ELF-1 (cell line): ENCODE data around the gene GPR63.
A peak's percentile ranks its signal among the peaks of the same experiment; 100 is the strongest.

ENCODE experiments used
- DNase-seq: peaks from one replicate; pipeline ENCODE4 v3.0.0-alpha.2; 2016; ENCODE audit warnings: low read depth, low spot score

The GPR63 gene, protein sequence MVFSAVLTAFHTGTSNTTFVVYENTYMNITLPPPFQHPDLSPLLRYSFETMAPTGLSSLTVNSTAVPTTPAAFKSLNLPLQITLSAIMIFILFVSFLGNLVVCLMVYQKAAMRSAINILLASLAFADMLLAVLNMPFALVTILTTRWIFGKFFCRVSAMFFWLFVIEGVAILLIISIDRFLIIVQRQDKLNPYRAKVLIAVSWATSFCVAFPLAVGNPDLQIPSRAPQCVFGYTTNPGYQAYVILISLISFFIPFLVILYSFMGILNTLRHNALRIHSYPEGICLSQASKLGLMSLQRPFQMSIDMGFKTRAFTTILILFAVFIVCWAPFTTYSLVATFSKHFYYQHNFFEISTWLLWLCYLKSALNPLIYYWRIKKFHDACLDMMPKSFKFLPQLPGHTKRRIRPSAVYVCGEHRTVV

DNA sequence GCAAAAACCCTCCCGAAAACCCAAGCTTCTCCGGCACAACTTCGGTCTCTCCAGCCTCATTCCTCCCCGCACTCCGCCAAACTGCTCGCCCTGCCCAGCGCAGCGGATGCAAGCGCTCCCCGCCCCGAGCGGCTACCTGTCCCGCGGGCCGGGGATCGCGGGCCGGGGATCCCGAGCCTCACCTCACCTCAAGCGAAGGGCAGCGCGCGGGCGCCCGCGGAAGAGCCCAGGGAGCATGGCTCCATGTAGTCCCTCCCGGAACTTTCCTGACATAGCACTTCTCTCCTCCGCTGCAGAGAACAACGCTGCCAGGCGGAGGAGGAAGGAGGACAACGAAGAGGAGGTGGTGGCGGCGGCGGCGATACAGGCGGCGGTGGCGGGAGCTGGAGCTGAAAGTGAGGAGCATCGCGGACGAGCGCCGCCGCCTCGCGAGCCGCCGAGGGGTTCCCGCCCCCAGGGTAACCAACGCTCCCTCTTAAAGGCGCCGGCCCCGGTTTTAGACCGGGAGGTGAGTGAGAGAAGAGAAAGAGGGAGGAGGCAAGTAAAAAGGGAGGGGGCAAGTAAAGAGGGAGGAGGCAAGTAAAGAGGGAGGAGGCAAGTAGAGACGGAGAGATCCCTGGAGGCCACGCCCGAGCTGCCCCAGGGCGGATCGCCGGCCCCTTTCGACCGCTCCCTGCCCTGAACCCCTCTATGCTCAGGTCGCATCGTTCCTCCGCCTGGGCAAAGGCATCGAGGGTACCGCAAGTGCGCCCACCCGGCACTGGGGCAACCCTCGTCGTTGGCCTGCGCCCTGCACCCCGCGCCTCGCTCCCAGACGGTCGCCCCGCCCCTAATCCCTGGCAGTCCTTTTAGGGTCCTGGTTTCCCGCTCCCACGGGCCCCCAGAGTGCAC lies at the start of gene GPR63:
Gene GPR63 (minus strand): TSS at position 397 of the 891 bp plus-strand sequence. CDS start 37,746 bp downstream, outside the sequence.
- DNase-seq, result peak; percentile 78

DNA sequence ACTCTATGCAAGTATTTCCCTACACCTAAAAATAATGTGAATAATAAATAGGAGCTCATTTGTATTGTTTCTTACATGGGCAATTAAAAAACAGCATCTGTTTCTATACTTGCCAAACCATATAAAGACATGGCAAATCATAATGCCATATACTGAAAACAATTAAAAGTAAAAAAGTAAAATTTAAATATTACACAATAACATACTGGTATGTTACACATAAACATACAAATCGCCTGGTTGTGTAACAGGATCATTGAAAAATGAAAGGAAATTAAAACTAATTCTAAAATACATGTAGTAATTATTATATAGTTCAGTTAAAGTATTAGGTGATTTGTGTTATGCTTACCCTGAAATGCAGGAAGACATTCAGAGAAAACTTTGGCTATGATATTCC lies 49.2 kb upstream of the GPR63 start:
- DNase-seq, result no peak

DNA sequence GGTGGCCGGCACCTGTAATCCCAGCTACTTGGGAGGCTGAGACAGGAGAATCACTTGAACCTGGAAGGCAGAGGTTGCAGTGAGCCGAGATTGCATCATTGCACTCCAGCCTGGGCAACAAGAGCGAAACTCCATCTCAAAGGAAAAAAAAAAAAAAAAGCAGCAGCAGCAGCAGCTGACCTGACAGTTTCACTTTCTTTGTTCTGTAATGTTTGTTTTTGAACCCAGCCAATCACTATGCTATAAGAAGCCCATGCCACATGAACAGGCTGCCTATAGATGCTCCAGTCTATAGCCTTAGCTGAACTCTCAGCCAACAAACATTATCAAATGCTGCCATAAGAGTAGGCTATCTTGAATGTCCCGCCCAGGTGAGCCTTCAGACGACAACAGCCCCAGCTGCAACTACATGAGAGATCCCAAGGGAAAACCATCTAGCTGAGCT lies 47.9 kb upstream of the GPR63 start:
- peak; percentile 1 for DNase-seq

DNA sequence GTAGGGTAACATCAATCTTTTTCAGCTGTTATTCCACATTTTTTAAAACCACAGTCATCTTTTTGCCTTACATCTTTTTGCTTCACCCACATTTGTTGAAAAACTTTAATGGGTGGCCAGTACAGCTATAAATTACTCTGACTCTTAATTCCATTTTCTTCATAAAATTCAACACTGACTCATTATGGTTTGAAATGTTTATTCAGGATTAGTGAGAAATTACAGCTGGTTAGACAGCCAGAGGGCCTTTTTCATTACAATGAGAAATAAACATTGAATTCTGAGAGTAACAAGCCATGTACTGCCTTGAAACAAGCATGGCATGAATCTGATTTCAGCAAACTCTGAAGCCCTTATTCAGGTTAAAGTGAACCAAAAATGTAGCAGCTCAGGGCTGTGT lies 40.9 kb upstream of the GPR63 start:
- DNase-seq, result no peak

DNA sequence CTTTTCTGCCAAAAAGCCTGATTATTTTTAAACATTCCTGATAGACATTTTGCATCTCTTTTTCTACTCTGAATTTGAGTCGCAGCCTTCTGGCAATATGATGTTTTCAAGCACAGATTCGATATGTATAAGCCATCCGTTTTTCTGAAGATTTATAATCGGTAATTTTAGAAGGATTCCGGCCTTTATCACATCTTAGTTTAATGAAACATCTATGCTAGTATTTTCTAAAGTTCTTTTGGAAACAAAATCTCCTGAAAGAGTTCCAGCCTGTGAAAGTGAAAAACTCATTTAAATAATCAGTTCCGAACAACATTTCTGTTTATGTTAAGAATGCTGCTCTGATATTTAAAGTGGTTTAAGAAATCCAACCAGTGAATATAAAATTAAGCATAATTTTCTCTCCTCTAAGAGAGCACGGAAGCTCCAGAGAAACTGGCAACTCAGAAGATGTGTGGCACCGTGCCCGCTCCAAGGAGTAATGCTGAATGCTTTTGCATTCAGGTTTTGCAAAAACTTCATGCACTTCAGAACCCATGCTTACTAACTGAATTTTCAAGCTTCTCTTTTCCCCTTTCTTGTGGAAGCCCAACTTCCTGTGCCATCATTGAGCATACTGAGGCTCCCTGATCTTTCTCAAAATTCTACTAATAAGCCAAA lies 39.7 kb upstream of the GPR63 start:
- DNase-seq, result no peak

DNA sequence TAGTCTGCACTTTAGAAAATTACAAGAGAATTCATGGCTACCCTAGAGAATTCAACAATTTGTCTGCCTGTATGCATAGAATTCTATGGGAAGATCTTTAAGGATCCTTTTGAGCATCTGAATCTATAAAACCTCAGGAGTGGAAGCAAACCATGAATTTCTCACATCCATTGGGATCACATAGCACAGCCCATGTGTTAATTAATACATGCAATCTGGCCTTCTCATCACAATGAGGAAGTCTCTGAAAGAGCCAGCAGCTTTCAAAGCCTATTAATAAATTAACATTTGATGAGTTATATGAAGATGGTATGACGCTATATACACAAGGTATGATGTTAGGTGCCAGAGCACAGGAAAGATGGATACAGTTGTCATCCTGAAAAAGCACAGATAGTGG lies 35.7 kb upstream of the GPR63 start:
- DNase-seq, result no peak

DNA sequence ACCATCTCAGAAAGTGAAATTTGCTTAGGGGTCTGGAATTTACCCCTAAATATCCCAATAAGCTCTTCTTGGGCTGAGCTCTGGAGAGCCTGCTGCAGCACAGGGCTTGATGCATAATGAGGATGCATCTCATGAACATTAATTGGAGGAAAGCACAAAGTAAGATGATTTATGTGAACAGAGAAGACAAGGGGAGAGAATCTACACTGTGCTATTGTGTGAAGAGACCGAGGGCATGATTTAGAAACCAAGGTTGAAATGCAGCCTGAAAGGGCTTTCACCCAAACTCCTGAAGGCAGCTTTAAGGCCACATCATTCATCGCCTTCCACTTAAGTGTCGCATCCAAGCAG lies 27.8 kb upstream of the GPR63 start:
- DNase-seq, result no peak

DNA sequence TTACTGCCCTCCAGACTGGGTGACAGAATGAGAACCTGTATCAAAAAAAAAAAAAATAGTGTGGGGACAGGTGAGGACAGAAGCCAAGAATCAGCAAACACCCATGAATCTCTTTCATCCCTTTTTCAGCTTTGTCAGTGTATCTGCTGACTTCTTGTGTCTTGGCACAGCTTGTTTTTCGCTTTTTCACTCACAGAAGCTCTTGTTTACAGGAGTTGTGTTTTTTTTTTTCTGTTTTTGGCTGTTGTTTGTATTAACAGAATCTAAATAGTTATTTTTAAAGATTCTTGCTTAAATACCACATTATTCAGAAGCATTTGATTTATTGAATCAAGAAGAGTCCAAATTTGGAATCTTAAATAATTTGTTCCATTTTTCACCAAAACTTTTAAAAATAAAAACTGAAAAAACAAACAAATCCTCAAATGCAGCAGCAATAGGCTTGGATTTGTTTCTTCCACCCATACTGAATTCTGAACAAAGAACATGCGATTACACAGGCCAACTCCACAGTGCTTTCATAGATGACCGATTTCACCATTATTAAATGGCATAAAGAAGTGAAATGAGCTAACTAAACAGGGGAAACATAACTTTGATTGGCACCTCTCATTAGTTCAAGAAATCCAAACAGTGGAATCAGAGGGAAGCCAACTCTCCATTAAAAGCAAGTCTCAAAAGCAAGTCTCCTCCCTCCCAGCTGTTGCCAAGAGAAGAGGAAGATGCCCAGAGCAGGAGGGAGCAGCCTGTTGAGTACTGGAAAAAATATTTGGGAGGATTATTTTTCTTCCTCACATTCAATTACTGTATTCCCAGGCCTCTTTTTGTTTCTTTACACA lies 27.2 kb upstream of the GPR63 start:
- no peak for DNase-seq

DNA sequence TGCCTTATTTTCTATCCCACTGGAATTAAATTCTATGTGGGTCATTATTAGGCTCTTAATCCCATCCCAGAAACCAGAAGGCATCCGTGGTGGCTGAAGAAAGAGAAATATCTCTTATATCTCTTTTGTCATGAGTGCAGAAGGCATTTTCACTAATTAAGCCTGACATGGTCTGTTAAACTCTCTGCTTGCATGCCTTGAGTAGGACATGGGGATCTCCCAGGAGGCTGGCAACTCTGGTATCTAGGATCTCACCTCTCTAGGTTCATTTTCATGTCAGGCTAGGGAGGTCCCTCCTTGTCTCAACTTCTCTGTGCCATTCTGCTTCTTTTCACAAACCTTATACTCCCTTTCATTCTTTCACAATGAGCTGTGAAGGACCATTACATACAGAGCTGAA lies 25.3 kb upstream of the GPR63 start:
- no peak for DNase-seq

DNA sequence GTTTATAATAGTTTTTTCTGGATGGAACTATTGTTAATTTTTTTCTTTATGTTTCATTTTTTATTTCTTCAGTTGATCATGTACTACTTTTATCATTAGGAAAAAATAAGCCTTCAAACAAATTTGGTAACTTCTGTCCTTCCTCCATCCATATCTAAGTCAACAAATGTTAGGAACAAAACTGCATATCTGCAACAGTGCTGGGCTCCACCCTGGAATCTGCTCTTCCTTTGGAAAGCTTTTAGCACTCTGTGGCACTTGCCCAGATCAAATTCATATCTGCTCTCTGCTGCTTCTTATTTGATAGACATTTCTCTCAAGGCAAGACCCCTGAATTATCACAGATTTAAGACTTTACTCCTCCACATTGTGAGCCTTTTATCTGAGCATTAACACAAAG lies 24.3 kb upstream of the GPR63 start:
- no peak for DNase-seq

DNA sequence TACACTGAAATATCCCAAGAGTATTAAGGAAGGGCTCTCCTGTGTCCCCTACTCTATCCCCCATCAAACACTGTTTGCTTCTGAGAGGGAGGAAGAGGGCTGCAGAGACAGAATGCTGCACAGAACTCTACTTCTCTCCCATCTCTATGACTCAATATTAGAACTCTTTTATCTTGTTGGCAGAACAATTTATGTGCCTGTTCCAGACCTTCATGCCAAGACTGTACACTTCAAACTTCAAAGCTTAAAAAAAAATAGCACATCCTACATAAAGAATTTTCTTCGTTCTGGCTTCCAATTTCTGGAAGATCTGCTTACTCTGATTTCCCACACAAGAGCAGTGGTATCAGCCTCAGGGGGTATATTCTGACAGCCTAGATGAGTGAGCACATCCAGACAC lies 19.6 kb upstream of the GPR63 start:
- no peak for DNase-seq

DNA sequence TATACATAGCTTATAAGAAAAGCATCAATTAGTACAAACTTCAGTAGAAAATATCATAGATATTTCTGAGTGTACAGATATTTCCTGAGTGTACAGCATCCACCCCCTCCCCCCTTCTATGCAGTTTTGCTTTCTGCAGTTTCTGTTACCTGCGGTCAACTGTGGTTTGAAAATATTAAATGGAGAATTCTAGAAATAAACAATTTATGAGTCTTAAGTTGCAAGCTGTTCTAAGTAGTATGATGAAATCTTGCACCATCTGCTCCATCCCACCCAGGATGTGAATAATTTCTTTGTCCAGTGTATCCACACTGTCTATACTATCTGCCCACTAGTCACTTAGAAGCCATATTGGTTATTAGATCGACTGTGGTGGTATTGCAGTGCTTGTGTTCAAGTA lies 15.8 kb upstream of the GPR63 start:
- no peak for DNase-seq

DNA sequence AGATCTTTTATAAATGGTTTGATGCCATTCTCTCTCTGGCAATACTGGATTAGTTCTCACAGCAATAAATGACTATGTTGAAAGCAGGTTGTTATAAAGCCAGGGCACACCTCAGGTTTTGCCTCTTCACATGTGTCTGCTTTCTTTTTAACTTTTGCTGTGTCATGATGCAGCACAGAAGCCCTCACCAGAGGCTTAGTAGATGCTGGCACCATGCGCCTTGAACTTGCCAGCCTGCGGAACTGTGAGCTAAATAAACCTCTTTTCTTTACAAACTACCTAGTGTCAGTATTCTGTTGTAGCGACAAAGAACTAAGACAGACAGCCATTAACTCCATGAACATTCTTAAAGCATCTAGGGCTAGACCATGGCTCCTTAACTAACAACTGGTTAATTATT lies 15.3 kb upstream of the GPR63 start:
- DNase-seq, result no peak

DNA sequence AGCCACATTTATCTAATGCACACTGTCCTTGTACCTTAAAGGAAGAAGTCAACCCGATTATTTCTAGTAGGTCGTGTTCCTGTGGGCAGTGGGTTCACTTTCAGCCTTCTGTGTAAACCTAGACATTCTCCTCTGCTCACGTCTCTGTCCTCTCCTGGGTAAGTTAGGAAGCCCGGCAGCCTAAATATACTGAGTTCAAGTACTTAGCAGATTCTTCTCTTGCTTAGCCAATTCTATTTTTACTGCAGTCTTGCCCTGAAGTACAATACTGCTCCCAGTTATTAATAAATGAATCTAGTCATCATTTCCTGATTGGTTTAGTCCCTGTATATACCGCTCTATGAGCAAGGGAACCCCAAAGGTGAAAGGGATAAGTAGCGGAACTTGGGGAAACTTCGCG lies 14.6 kb upstream of the GPR63 start:
- no peak for DNase-seq

DNA sequence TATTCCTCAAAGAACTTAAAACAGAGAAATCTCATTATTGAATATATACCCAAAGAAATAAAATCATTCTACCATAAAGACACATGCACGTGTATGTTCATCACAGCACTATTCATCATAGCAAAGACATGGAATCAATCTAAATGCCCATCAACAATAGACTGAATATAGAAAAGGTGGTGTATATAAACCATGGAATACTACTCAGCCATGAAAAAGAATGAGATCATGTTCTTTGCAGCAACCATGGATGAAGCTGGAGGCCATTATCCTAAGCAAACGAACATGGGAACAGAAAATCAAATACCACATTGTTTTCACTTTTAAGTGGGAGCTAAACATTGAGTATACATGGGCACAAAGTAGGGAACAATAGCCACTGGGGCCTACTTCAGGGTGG lies 12.3 kb upstream of the GPR63 start:
- no peak for DNase-seq

DNA sequence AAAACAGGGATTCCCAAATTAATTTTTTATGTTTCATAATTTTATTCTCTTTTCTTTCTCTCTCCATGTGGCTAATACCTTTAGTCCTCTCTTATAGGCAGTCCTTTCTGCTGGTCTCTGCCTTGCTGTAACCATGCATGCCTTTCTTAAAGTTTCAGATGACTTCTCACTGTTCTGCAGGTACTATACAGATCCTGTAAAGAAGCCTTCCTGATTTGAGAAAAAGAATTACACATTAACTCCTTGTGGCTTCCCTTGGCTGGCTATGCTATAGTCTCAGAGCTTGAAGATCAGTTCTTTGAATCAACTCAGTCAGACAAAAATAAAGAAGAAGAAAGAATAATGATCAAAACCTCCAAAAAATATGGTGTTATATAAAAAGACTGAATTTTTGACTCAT lies 7.3 kb upstream of the GPR63 start:
- DNase-seq, result no peak

DNA sequence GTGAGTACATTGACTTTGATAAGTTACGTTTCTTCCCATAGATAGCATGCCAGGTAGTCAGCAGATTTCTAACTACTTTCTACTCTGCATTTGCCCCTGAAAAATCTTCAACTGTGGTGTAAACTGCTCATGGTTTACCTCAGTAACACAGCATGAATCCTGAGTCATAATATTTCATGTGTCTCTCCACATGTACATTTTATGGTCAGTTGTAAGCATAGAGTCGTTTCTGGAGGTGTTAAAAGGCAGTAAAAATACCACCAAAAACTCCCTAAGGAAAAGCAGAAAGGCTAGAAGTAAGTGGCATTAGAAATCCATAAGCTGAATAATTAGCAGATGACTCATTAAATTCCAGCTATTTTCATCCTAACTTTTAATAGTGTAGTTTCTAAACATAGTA lies 4.1 kb upstream of the GPR63 start:
- no peak for DNase-seq

DNA sequence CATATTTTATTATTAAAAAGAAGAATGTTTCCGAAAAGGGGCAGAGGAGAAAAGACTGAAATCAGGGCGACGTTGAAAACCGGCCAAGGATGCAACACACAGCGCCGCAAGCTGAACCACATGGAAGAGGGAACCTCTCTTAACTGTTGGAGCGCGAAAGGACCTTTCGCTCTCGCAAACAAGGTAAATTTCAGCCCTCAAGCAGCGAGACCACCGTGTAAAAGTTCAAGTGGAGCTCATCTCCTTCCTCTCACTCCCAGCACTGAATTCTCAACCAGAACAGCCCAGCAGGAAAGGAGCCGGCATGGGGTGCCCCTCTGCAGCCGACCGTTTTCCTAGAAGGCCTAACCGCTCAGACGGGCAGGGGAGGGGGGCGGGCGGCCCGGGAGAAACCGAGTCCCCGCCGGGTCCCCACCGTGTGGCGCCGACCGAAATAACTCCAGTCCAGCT lies 621 bp downstream of the GPR63 start:
- no peak for DNase-seq

DNA sequence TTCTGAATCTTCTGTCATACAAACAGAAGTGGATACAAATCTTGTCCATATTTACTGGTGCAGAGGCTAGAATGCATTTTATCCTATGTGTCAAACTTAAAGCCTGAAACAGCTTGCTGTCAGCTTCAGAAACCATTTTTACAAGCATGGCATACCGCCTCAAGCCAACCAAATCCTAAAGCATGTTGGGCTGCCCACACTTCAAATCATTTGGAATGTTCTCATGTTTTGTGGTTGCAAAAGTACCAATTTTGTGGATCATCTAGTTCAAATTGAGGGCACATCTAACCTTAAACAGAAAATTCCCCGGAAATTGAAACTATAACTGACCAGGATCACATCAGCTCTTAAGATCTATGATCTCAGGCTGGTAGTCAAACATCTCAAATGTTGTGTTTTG lies 3.2 kb downstream of the GPR63 start:
- no peak for DNase-seq

DNA sequence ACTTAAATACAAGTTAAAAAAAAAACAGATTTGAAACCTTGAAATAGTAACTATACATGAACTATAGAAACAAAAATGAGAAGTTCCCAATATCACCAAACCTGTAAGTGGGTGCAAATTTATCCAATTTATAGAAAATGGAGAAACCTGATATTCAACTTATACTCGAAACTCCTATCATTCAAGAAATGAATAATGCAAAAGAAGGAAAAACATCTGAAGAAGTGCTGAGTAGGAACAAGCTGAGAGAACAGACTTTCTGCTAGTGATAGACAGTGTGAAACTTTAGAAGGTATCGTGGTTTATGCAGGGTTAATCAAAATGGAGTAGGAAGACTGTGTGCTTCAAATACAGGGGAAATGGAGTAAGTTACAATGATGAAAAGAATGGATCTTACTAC lies 4.5 kb downstream of the GPR63 start:
- no peak for DNase-seq

DNA sequence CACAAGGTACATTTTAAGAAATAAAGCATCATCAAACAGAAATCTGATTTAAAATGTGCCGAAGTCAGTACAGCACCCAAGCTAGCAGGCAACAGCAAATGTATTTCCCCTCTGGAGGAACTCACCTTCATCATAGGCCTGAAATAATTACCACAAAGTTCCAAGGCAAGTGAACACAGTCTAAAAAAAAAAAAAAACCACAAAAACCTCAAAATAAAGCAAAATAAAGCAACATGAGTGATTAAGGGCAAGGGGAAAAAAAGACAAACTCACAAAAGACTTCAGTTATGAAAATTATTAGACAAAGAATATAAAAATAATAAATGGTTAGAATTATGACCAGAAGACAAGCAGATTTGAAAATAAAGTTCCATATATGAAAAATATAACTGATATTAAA lies 10.4 kb downstream of the GPR63 start:
- no peak for DNase-seq
